ENCODE measurements around the gene TGM4.

GRCh38 chr3:44886561-44886960, 12.2 kb downstream of the TGM4 start:
- TF ChIP-seq MTA3 (IDR thresholded peaks at IDR 0.05; ENCODE audit: borderline replicate concordance, low read length) (no peak), MYB (IDR thresholded peaks at IDR 0.05; ENCODE audit: borderline replicate concordance, low read depth, low read length) (no peak), EP300 (IDR thresholded peaks at IDR 0.05; ENCODE audit: borderline replicate concordance in 1 of 2, control insufficient read depth in 1 of 2, low read depth in 2 of 2, low read length in 2 of 2) (no peak), SMC3 (IDR thresholded peaks at IDR 0.05; ENCODE audit: borderline replicate concordance, low read length) (no peak)

Measured in GM12878 (cell line).